ENCODE results near the gene EPDR1. TPM values are rescaled to one million over a fixed set of nuclear protein-coding genes. Genes with fewer than 3 reads are reported as not detected.

EPDR1 gene
- total RNA-seq, 4 donors from 2014 or later = 14.4 to 30.4 (median 24.1) TPM

- H3K9me3 ChIP-seq = no peaks in the 10 kb centered on the region
- no peak for DNase-seq
- no peaks in the 10 kb centered on the region for H3K27me3 ChIP-seq
- H3K4me3 ChIP-seq = no peak overlapping the region
- TF ChIP-seq POLR2A (IDR thresholded peaks at IDR 0.05) = no peak
- H3K36me3 ChIP-seq = no peaks in the 10 kb centered on the region
- no peaks in the 10 kb centered on the region for H3K4me1 ChIP-seq
- peak overlapping the region; percentile 59 to 69 for H3K27ac ChIP-seq
- intact Hi-C loops (cut with DNase I; ENCODE audit: low total_unique reads) = no loop called here
Measured at GRCh38 chr7:37977243-37977642, 56.8 kb downstream of the EPDR1 start.

GRCh38 chr7:37981664-37982063 is 61.2 kb downstream of the EPDR1 start:
- no peaks in the 10 kb centered on the region for H3K4me1 ChIP-seq
- intact Hi-C loops (cut with DNase I; ENCODE audit: low total_unique reads) = no loop called here
- no peaks in the 10 kb centered on the region for H3K27me3 ChIP-seq
- no peaks in the 10 kb centered on the region for H3K9me3 ChIP-seq
- no peaks in the 10 kb centered on the region for H3K36me3 ChIP-seq
- TF ChIP-seq CTCF (IDR thresholded peaks at IDR 0.05) = no peak
- no peak for TF ChIP-seq POLR2A (IDR thresholded peaks at IDR 0.05)
- H3K4me3 ChIP-seq = no peak overlapping the region
- H3K27ac ChIP-seq = no peak overlapping the region
- DNase-seq = no peak

DNA sequence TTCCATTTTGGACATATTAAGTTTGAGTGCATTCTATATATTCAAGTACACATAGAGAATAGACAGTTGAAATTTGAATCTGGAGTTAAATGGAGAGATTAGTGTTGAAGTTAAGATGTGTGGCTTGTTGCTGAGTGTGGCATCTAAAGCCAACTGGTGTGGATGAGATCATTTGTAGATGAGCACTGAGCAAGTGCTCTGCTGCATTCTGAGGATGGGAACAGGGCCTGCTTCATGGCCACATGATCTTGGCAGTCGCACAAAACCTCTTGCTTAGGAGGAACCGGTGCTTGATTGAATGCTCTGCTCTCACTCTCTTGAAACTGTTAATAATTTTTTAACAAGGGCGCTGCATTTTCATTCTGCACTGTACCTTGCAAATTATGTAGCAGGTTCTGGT is 62.0 kb downstream of the EPDR1 start:
- Histone ChIP-seq H3K4me3 (no peak overlapping the region), H3K9me3 (no peaks in the 10 kb centered on the region), H3K36me3 (no peaks in the 10 kb centered on the region), H3K4me1 (no peaks in the 10 kb centered on the region), H3K27me3 (no peaks in the 10 kb centered on the region), H3K27ac (peak overlapping the region in 1 of 2 donors; percentile 18)
- peak; percentile 31 to 36 for DNase-seq
- TF ChIP-seq CTCF (IDR thresholded peaks at IDR 0.05) (no peak), POLR2A (IDR thresholded peaks at IDR 0.05) (no peak)
- intact Hi-C loops (cut with DNase I; ENCODE audit: low total_unique reads) = no loop called here

DNA sequence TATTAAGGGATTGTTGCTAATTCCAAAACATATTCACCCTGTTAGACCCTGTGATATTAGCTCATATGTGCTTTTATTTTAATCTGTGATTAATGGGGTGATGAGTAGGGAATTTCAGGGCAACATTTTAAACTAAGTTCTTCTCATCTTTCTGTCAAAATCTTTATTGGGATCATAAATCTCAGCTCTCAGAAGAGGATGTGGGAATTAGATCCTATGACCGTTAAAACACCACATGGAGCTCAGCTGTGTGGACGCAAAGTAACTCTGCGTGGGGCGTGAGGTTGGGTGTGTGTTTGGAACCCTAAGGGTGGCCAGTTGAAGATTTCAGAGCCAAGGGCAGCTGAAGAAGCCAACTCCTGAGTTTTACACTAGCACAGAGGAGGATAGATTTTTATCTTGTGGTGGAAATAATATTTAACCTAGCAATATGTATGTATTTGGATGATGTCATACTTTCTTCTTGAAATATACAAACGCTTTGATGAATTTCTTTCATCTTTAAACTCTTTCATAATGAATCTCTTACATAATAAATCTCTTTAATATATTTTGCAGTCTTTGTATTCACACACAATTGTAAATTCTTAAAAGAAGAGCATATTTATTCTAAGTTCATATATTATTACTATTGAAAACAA is 64.4 kb downstream of the EPDR1 start:
- H3K36me3 ChIP-seq = no peaks in the 10 kb centered on the region
- TF ChIP-seq CTCF (IDR thresholded peaks at IDR 0.05) (no peak), POLR2A (IDR thresholded peaks at IDR 0.05) (no peak)
- no peak overlapping the region for H3K4me3 ChIP-seq
- peak; percentile 22 to 28 for DNase-seq
- no peaks in the 10 kb centered on the region for H3K27me3 ChIP-seq
- no peaks in the 10 kb centered on the region for H3K9me3 ChIP-seq
- intact Hi-C loops (cut with DNase I; ENCODE audit: low total_unique reads) = no loop called here
- H3K27ac ChIP-seq = peak overlapping the region; percentile 49 to 62
- no peaks in the 10 kb centered on the region for H3K4me1 ChIP-seq

DNA sequence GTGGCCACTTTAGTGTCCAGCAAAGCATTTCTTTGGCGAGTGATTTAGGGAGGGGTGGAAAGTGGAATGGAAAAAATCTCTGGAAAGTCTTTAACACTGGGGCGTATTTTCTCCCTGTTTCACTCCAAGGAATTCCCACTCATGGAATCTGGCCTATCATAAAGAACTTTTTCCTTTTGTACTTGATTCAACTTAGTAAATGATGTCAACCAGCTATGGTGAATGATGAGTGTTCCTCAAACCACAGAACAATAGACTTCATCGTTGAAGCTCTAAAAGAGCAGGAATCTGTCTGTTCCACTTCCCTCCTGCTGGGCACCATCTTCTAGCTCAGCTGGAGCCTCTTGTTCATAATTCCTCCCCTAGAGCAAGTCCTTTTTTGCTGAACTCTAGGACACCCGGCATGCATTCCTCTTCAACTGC is 66.5 kb downstream of the EPDR1 start:
- Histone ChIP-seq H3K4me3 (no peak overlapping the region), H3K27me3 (no peaks in the 10 kb centered on the region), H3K9me3 (no peaks in the 10 kb centered on the region), H3K4me1 (no peaks in the 10 kb centered on the region), H3K27ac (peak overlapping the region; percentile 35 to 63), H3K36me3 (no peaks in the 10 kb centered on the region)
- TF ChIP-seq POLR2A (IDR thresholded peaks at IDR 0.05) = no peak
- no peak for TF ChIP-seq CTCF (IDR thresholded peaks at IDR 0.05)
- intact Hi-C loops (cut with DNase I; ENCODE audit: low total_unique reads) = no loop called here
- no peak for DNase-seq

Measured in uterus (tissue), 4 donors.